Hematopoietic multipotent progenitor cell treated with erythropoietin and hydrocortisone succinate and interleukin-3 and kit ligand, for 15 days (in vitro differentiated cells): ENCODE results near the gene SCGB3A1.

ENCODE experiments used
- DNase-seq: peaks from one replicate; pipeline ENCODE4 v3.0.0-alpha.2; 2015; ENCODE audit warnings: low spot score

The SCGB3A1 gene

GRCh38 chr5:180586870-180587269 lies 4.4 kb downstream of the SCGB3A1 start:
- no peak for DNase-seq

- DNase-seq: no peak
Measured at GRCh38 chr5:180586204-180586603, 5.1 kb downstream of the SCGB3A1 start.

GRCh38 chr5:180583738-180584137 lies 7.6 kb downstream of the SCGB3A1 start:
- no peak for DNase-seq

- no peak for DNase-seq
Measured at GRCh38 chr5:180580681-180581080, 10.6 kb downstream of the SCGB3A1 start.

- DNase-seq: no peak
Measured at GRCh38 chr5:180575571-180575970, 15.7 kb downstream of the SCGB3A1 start.

- DNase-seq: no peak
Measured at GRCh38 chr5:180568914-180569313, 22.4 kb downstream of the SCGB3A1 start.

- DNase-seq: no peak
Measured at GRCh38 chr5:180563994-180564393, 27.3 kb downstream of the SCGB3A1 start.

- no peak for DNase-seq
Measured at GRCh38 chr5:180558232-180558631, 33.1 kb downstream of the SCGB3A1 start.

GRCh38 chr5:180557217-180557809 lies 34.0 kb downstream of the SCGB3A1 start:
- no peak for DNase-seq

- peak; percentile 86 for DNase-seq
Measured at GRCh38 chr5:180555168-180555921, 36.0 kb downstream of the SCGB3A1 start.

- peak; percentile 61 for DNase-seq
Measured at GRCh38 chr5:180553530-180553929, 37.8 kb downstream of the SCGB3A1 start.

GRCh38 chr5:180548563-180548962 lies 42.7 kb downstream of the SCGB3A1 start:
- no peak for DNase-seq

GRCh38 chr5:180545248-180545647 lies 46.1 kb downstream of the SCGB3A1 start:
- DNase-seq: no peak

GRCh38 chr5:180541710-180542109 lies 49.6 kb downstream of the SCGB3A1 start:
- no peak for DNase-seq
